HL-60 (cell line): ENCODE data around the gene ACAT1.
"Not testable (repeated sequence)": the region's sequence is repeated elsewhere in the genome, so short reads cannot be mapped to it uniquely, and the experiment has no call there.

ENCODE experiments used
- DNase-seq, 2 experiments: peaks; one replicate each; pipeline ENCODE4 v3.0.0-alpha.2; 2010 to 2020; ENCODE audit warnings: low read depth in 1 of 2, low spot score in 1 of 2
- H3K27ac ChIP-seq: fragments of 250-450 bp; sonication (Bioruptor Pico); replicated peaks from 2 replicates; pipeline ENCODE4 v1.5.1; 2020; ENCODE audit warnings: mild to moderate bottlenecking, moderate library complexity
- H3K27me3 ChIP-seq: fragments of 250-450 bp; sonication (Bioruptor Pico); 2 replicates; pipeline ENCODE4 v1.5.1; 2021; ENCODE audit warnings: mild to moderate bottlenecking, moderate library complexity; ENCODE audit not compliant: insufficient read depth, poor library complexity, severe bottlenecking
- H3K4me3 ChIP-seq: replicated peaks from 2 replicates; pipeline ENCODE4 v1.5.1; 2011; ENCODE audit warnings: mild to moderate bottlenecking, control low read depth, low read length; ENCODE audit not compliant: insufficient read depth
- CTCF ChIP-seq: IDR thresholded peaks from one replicate; pipeline ENCODE4 v1.5.1; 2011; ENCODE audit warnings: low read length, control low read depth, inconsistent platforms; ENCODE audit not compliant: insufficient read depth
- GABPA ChIP-seq: IDR thresholded peaks from 2 replicates; pipeline ENCODE4 v1.6.1; 2012; ENCODE audit warnings: low read depth
- POLR2AphosphoS5 ChIP-seq: IDR thresholded peaks from 2 replicates; pipeline ENCODE4 v1.6.1; 2012; ENCODE audit warnings: low read depth
- REST ChIP-seq: IDR thresholded peaks from 2 replicates; pipeline ENCODE4 v1.6.1; 2012; ENCODE audit warnings: low read depth; ENCODE audit not compliant: insufficient replicate concordance
- SPI1 ChIP-seq: IDR thresholded peaks from 2 replicates; pipeline ENCODE4 v1.6.1; 2012; ENCODE audit warnings: low read depth, mild to moderate bottlenecking, borderline replicate concordance

Gene ACAT1

GRCh38 chr11:108115500-108116140 lies 5.7 kb upstream of the ACAT1 start:
- H3K27ac ChIP-seq, result no peak overlapping the region
- TF ChIP-seq GABPA (no peak), POLR2AphosphoS5 (no peak), CTCF (no peak), SPI1 (no peak), REST (no peak)
- no peak overlapping the region for H3K4me3 ChIP-seq
- H3K27me3 ChIP-seq, result no peaks in the 10 kb centered on the region
- no peak for DNase-seq

GRCh38 chr11:108117746-108118371 lies 3.5 kb upstream of the ACAT1 start:
- no peak for DNase-seq
- TF ChIP-seq REST, result no peak
- peak; percentile 13 for TF ChIP-seq CTCF
- no peak overlapping the region for H3K27ac ChIP-seq
- no peaks in the 10 kb centered on the region for H3K27me3 ChIP-seq
- H3K4me3 ChIP-seq, result no peak overlapping the region

GRCh38 chr11:108120936-108121273 lies 462 bp upstream of the ACAT1 start:
- DNase-seq, H3K27me3 ChIP-seq: not testable (repeated sequence)
- peak overlapping the region; percentile 91 for H3K4me3 ChIP-seq
- H3K27ac ChIP-seq, result peak overlapping the region; percentile 78

GRCh38 chr11:108122166-108122628 lies 830 bp downstream of the ACAT1 start:
- H3K27me3 ChIP-seq, result no peaks in the 10 kb centered on the region
- H3K4me3 ChIP-seq, result peak overlapping the region; percentile 91
- peak overlapping the region; percentile 78 for H3K27ac ChIP-seq
- TF ChIP-seq CTCF (no peak), REST (no peak), SPI1 (no peak), GABPA (no peak), POLR2AphosphoS5 (no peak)
- peak in 1 of 2 experiments; percentile 16 for DNase-seq
